HG02973 (cell line): Measurements from ENCODE around the gene ADAT1.

ENCODE experiments used
- ATAC-seq: cut with Tn5 transposase; IDR thresholded peaks from one replicate; pipeline ENCODE4 v1.9.1; 2021; ENCODE audit warnings: moderate library complexity; ENCODE audit not compliant: unreplicated experiment

ADAT1 gene, protein sequence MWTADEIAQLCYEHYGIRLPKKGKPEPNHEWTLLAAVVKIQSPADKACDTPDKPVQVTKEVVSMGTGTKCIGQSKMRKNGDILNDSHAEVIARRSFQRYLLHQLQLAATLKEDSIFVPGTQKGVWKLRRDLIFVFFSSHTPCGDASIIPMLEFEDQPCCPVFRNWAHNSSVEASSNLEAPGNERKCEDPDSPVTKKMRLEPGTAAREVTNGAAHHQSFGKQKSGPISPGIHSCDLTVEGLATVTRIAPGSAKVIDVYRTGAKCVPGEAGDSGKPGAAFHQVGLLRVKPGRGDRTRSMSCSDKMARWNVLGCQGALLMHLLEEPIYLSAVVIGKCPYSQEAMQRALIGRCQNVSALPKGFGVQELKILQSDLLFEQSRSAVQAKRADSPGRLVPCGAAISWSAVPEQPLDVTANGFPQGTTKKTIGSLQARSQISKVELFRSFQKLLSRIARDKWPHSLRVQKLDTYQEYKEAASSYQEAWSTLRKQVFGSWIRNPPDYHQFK

GRCh38 chr16:75622761-75623605 is at the start of gene ADAT1:
Gene ADAT1 (minus strand): TSS chr16:75623281. CDS start chr16:75620799, 2,482 bp downstream.
- ATAC-seq: peak; percentile 96

DNA sequence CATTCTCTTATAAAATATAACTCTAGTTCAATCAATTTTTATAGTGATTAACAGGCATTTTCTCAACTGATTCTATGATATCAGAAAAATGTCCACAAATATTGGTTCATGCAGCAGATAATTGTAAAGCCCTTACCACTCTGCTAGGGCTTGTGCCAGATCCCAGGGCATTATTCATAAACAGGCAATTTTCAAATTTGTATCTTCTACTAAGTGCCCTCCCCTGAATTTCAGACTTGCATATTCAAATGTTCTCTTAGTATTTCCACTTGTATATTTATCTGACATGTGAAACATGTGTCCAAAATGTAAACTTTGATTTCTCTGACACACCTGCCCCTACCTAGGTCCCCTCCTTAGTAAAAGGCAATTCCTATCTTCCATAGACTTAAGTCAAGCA is 44.4 kb upstream of the ADAT1 start:
- no peak for ATAC-seq

GRCh38 chr16:75660726-75661302 is 37.7 kb upstream of the ADAT1 start:
- ATAC-seq: no peak

DNA sequence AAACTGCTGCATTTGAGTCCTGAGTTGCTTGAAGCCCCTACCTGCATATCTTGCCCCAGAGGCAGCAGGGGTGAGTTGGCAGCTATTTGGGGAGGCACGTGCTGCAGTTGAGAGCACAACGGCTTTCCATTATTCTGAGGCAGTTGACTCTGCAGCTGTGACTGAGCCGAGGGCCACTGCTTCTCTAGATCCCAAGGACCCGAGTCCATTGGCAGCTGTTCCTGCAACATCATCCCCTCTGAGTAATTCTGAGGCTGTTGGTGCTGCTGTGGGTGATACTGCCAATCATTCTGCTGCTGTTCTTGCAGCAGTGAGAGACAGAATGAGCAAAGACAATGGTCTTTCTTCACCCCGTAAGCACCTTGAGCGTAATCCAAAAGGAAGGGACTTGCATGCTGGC is 37.2 kb upstream of the ADAT1 start:
- no peak for ATAC-seq

DNA sequence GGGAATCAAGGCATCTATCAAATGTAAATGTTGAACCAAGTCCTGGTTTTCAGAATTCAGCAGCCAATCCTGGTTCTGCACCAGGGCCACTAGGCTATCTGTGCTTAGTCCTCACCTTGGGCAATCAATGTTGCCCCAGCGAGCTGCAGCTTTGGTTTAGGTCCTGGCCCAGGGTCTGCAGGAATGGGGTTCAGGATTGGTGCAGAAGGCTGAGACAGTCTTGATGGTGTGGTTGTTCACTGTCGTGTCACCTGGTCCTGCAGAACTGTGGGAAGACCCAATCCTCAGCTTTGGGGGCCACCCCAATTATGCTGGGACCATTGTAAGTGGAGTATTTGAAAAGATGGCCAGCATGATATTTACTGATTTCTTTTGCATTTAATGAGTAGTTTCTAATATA is 35.1 kb upstream of the ADAT1 start:
- ATAC-seq: no peak

GRCh38 chr16:75653922-75654321 is 30.8 kb upstream of the ADAT1 start:
- ATAC-seq: no peak

- ATAC-seq: peak; percentile 34
Measured at GRCh38 chr16:75648265-75649076, 25.4 kb upstream of the ADAT1 start.

- peak; percentile 81 for ATAC-seq
Measured at GRCh38 chr16:75647492-75648264, 24.6 kb upstream of the ADAT1 start, which contains the start of the genes KARS1 and TERF2IP. Gene KARS1 (minus strand): TSS chr16:75647665. CDS start chr16:75647639, 26 bp downstream. Gene TERF2IP (plus strand): TSS chr16:75647773. CDS start chr16:75647883, 110 bp downstream.

GRCh38 chr16:75647112-75647491 is 24.0 kb upstream of the ADAT1 start:
- peak; percentile 13 for ATAC-seq

DNA sequence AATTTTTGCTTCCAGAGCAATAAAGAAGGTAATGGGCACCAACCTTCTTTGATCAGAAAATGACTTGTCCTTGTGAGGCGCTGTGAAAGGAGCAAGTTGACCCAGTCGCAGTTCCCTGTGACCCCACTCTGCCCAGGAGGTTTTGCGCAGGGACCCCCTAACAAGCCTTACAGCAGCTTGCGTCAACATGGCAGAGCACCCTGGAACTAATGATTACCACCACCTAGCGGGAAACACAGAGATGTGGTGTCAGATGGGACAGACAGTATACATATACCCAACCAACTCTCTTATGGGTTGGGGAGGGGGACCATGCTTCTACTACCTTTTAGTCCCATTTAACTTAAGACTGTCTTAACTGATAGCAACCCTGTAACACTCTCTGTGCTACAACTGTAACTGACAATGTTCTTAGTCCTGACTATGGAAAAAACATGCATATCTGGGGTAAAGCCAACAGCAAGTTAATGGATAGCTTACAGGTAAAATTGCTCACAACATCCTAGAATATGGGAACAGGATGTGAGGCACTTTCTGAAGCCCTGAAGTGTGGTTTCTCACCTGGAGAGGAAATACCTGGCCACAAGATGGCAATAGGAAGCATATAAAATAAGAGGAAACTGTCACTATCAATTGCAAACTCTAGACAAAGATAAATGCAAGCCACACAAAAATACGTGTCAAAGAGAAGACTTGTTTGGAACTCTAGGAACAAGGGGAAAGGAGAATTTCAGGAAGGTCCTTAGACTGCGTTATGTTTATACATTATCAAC is 21.3 kb upstream of the ADAT1 start:
- ATAC-seq: no peak

- no peak for ATAC-seq
Measured at GRCh38 chr16:75640598-75640997, 17.5 kb upstream of the ADAT1 start.

DNA sequence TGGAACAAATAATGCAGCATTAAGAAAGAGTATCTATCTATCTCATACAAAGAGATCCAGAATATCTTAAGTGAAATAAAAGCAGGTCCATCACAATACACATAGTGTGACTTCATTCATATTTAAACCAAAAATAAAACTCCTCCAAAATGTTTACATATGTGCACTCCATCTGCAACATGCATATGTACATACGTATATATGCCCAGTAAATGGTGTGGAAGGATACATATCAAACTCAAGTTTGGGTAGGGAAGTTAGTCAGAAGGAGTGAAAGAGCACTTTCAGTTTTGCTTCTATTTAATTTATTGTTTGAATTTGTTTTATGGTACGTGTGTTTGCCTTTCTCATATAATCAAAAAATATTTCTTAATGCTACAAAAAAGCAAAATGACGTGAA is 12.0 kb upstream of the ADAT1 start:
- no peak for ATAC-seq

GRCh38 chr16:75632857-75633256 is 9.8 kb upstream of the ADAT1 start:
- ATAC-seq: no peak

GRCh38 chr16:75630052-75630451 is 7.0 kb upstream of the ADAT1 start:
- ATAC-seq: no peak

DNA sequence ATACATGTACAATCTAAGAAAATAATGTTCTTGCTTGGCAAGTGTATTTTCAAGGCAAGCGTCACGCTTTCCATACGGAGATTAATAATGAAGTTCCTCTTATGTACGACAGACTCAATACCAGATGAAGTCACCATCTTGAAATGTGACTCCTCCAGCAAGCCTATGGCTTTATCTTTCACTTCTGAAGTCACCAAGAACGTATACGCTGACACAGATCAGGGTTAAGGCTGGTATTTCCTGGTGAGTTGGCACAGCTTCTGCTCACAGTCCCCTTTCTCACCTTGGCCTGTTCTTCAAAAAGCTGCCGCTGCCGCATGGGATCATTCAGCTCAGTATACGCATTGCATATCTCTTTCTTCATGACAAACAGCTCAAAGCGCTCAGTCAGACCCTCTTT is 6.1 kb upstream of the ADAT1 start:
- no peak for ATAC-seq

- ATAC-seq: no peak
Measured at GRCh38 chr16:75628351-75628750, 5.3 kb upstream of the ADAT1 start.

DNA sequence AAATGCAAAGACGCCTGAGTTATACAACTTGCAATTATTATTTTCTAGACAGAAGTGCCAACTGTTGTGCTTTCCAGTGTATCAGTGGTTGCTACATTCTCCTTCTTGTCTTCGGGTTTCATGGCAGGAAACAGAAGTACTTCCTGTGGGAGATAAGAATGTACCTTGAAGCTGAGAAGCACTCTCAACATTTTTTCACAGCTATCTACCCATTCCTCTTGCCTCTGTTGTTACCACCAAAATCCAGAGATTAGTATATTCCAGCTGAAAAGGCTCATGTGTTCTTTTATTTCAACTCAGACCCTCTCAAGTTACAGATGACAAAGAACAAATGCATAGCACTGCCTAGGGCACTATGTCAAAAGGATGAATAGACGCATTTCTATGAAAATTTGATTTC is 4.8 kb upstream of the ADAT1 start:
- ATAC-seq: no peak

DNA sequence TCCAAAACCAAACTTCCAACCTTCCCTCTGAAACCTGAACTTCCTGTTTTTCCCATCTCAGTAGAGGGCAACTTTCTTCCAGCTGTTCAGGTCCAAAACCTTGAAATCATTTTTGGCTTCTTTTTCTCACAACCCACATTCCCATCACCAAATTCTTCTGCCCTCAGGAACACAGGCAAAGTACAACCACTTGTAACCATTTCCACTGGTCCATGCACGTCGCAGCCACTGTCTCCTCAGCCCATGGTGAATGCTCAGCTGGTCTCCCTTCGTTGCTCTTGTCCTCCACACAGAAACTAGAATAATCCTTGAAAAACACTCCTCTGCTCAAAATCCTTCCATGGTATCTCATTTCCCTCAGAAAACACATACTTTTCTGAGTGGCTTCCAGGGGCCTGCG is 3.7 kb upstream of the ADAT1 start:
- ATAC-seq: no peak

DNA sequence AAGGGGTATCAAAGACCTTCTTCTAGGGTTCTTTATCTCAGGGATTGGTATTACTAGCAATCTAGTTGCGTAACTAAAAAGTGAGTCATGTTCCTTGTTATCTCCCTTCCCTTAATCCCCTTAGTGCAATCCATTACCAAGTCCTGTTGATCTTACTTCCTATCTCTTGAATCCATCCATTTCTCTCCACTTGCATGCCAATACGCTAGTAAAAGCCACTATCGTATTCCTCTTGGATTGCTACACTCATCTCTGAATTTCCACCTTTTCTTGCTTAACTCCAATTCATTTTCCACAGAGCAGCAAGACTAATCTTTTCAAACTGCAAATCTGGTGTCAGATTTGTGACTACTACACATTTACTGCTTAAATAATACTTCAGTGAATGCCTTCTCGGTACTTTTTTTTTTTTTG is 1.8 kb upstream of the ADAT1 start:
- ATAC-seq: no peak
